Activated T-helper 17 cell treated with anti-CD3 and anti-CD28 coated beads, Interleukin-2, amount 50 U/mL, for 72 hours (primary cell): ENCODE measurements around the gene BPNT1. TPM values are rescaled to one million over a fixed set of nuclear protein-coding genes. Genes with fewer than 3 reads are reported as not detected.
A peak's percentile ranks its signal among the peaks of the same experiment; 100 is the strongest.
"Not testable (repeated sequence)": the region's sequence is repeated elsewhere in the genome, so short reads cannot be mapped to it uniquely, and the experiment has no call there.

ENCODE experiments used
- ATAC-seq: fragments of 150-1000 bp; cut with Tn5 transposase; replicated peaks from 2 replicates; pipeline ENCODE4 v1.10.0; 2021; ENCODE audit warnings: mild to moderate bottlenecking, moderate library complexity
- H3K27ac Mint-ChIP-seq: one replicate; pipeline ENCODE4 v1.8.0; 2022; ENCODE audit warnings: mixed read lengths
- H3K27me3 Mint-ChIP-seq: one replicate; pipeline ENCODE4 v1.8.0; 2022; ENCODE audit warnings: mixed read lengths
- H3K36me3 Mint-ChIP-seq: one replicate; pipeline ENCODE4 v1.8.0; 2022; ENCODE audit warnings: low read depth, mild to moderate bottlenecking, mixed read lengths
- H3K4me1 Mint-ChIP-seq: one replicate; pipeline ENCODE4 v1.8.0; 2022; ENCODE audit warnings: mixed read lengths
- H3K4me3 Mint-ChIP-seq: one replicate; pipeline ENCODE4 v1.8.0; 2022; ENCODE audit warnings: mild to moderate bottlenecking, mixed read lengths
- H3K9me3 Mint-ChIP-seq: one replicate; pipeline ENCODE4 v1.8.0; 2022; ENCODE audit warnings: mixed read lengths
- total RNA-seq, 2 donors: library from RNA; stranded (reverse); gene quantifications; one replicate each; pipeline ENCODE4 v1.2.3, GENCODE V29; 2022

Gene BPNT1
- total RNA-seq, 2 donors from 2014 or later: 30.9 to 40.3 TPM

DNA sequence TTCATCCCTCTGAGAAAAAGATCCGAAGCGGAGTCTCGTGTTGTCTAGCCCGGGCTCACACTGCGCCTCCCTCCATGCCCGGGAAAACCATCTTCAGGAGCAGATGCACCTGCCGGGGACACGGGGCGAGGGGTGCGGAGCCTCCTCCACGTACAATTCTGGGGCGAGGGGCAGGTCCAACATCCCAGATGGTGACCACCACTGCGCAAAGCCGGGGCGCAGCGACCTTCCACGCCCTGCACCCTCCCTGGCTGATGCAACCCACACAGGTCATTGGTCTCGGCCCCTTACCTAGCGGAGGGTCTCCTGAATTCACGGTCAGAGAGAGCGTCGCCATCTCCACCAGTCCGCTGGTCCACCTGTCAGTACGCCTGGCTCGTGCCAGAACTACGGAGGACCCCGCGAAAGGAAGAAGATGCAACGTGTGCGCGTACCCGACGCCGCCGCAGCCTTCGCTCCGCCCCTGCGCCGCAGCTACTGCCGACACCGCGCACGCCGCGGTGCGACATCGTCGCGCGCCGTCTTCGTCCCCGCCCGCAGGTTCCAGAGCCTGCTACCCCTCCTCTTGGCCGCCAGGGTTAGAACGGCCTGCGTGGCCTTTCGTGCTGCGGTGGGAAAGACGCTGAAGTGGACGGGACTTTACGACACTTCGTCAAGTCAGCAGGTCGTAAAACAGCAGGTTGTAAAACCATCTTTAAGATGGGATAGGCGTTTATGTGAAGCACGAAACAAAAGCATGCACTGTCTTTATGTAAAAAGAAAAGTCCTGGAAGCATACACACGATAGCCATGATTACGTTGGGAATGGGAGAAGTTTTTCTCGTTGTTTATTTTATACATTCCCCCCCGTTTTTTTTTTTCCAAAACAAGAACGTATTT, 43.3 kb downstream of the BPNT1 start, which contains the start of gene EPRS1:
Gene EPRS1, minus strand, starts transcription at position 454 of the 879 bp plus-strand sequence. Its CDS starts 117 bp downstream, at position 337.
- H3K9me3 Mint-ChIP-seq: no peaks in the 10 kb centered on the region
- peak within 1 kb of the TSS; percentile 90 for H3K27ac Mint-ChIP-seq
- peaks cover 52% of the 10 kb centered on the region for H3K36me3 Mint-ChIP-seq
- H3K4me3 Mint-ChIP-seq: peak within 1 kb of the TSS; percentile 90
- H3K4me1 Mint-ChIP-seq: peaks cover 14% of the 10 kb centered on the region
- ATAC-seq: peak; percentile 98
- H3K27me3 Mint-ChIP-seq: no peaks in the 10 kb centered on the region

GRCh38 chr1:220045356-220046051, 44.1 kb downstream of the BPNT1 start:
- Mint-ChIP-seq H3K4me3 (peak overlapping the region; percentile 90), H3K36me3 (peaks cover 58% of the 10 kb centered on the region), H3K9me3 (no peaks in the 10 kb centered on the region), H3K4me1 (peaks cover 14% of the 10 kb centered on the region), H3K27ac (peak overlapping the region; percentile 90), H3K27me3 (no peaks in the 10 kb centered on the region)
- ATAC-seq: peak; percentile 43

DNA sequence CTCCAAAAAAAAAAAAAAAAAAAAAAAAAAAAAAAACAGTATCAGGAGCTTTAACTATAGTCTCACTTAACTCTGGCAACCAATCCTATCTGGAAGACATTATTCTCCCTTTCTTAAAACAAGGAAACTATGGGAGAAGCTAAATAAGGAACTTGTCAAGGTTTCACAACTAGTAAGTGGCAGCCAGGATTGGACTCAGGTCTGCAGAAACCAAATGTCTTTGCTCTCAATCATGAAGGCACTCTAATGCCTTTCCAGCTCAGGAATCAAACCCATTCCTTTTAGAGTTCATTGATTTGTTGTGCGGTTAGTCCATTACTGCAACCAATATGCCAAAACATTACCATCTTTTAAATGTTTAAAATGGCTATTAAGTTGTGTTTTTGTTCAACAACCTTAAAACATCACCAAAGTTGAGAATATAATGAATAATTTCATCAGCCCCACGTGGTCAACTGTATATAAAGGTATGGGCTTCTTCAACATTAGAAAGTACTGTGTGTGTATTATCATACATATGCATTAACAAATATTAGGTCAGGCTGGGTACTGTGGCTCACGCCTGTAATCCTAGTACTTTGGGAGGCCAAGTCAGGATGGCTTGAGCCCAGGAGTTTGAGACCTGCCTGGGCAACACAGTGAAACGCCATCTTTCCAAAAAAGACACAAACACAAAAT, 44.8 kb downstream of the BPNT1 start:
- Mint-ChIP-seq H3K4me3 (peak overlapping the region; percentile 90), H3K9me3 (no peaks in the 10 kb centered on the region), H3K36me3 (peaks cover 65% of the 10 kb centered on the region), H3K4me1 (peaks cover 14% of the 10 kb centered on the region), H3K27ac (peak overlapping the region; percentile 90), H3K27me3 (no peaks in the 10 kb centered on the region)
- ATAC-seq: no peak

DNA sequence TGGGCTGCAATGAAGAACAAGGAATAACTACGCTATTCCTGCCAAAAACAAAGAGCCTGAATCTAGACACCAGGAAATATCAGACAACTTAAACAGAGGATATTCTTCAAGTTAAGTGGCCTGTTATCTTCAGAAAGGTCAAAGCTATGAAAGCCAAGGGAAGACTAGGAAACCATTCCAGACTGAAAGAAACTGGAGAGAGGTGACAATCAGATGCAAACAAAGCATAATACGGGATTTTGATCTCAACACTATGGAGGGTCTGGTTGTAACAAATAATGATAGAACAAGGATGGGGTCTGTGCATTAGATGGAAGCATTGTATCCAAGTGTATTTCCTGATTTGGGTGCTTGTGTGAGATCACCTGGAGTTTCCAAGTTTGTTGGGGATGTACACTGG, 45.9 kb downstream of the BPNT1 start:
- Mint-ChIP-seq H3K27me3 (no peaks in the 10 kb centered on the region), H3K36me3 (peaks cover 77% of the 10 kb centered on the region), H3K27ac (peak overlapping the region; percentile 74), H3K9me3 (no peaks in the 10 kb centered on the region), H3K4me3 (peak overlapping the region; percentile 90), H3K4me1 (peaks cover 17% of the 10 kb centered on the region)
- ATAC-seq: no peak

DNA sequence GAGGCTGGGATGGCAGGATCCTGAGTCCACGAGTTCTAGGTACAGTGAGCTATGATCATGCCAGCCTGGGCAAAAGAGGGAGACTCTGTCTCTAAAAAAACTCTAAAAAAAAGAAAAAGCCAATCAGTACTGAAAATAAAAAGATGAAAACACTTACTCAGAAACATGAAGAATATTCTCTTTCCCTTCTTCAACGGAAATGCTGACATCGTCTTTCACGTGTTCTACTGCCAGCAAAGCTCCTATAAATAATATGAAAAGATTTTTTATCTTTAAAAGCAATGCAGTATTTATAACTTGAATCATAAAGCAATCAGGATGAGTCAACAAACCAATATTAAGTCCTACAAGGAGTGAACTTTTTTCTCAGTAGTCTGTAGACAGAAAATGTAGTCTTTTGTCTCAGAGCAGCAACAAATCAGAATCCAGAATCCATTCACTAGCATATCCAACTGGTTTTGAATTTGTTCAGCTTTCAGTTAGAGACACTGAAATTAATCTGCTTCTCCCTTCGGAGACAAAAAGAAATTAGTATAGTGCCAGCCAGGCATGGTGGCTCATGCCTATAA, 49.5 kb downstream of the BPNT1 start:
- Mint-ChIP-seq H3K4me3 (no peak overlapping the region), H3K4me1 (peaks cover 26% of the 10 kb centered on the region), H3K27me3 (no peaks in the 10 kb centered on the region), H3K36me3 (peaks cover 96% of the 10 kb centered on the region), H3K9me3 (no peaks in the 10 kb centered on the region), H3K27ac (no peak overlapping the region)
- ATAC-seq: peak; percentile 29

DNA sequence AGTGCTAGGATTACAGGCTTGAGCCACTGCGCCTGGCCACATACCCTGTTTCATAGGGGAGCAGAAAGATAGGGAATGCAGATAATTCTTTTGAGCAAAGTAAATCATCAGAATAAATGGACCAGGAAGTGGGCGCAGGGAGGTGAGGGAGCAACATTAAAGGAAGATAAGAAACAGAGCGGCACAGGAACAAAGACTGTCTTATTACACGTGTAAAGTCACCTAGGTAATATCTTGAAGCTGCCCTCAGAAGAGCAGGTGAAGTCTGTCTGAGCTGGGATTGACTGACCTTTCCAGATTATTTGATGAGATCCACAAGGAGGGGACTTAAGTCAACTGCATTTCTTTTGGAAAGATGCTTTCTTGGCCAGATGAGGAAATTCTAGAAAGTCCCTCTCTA, 50.9 kb downstream of the BPNT1 start:
- no peaks in the 10 kb centered on the region for H3K9me3 Mint-ChIP-seq
- no peak for ATAC-seq
- peaks cover 98% of the 10 kb centered on the region for H3K36me3 Mint-ChIP-seq
- H3K4me1 Mint-ChIP-seq: peaks cover 23% of the 10 kb centered on the region
- H3K4me3 Mint-ChIP-seq: no peak overlapping the region
- peak overlapping the region; percentile 30 for H3K27ac Mint-ChIP-seq
- H3K27me3 Mint-ChIP-seq: no peaks in the 10 kb centered on the region

GRCh38 chr1:220037810-220038209, 51.8 kb downstream of the BPNT1 start:
- Mint-ChIP-seq H3K36me3 (peaks cover 98% of the 10 kb centered on the region), H3K4me3 (peak overlapping the region; percentile 0)
- H3K27ac Mint-ChIP-seq: not testable (repeated sequence)

GRCh38 chr1:220032911-220033310, 56.7 kb downstream of the BPNT1 start:
- Mint-ChIP-seq H3K36me3 (peaks cover 100% of the 10 kb centered on the region), H3K4me1 (peaks cover 20% of the 10 kb centered on the region), H3K27ac (no peak overlapping the region), H3K27me3 (no peaks in the 10 kb centered on the region), H3K4me3 (no peak overlapping the region), H3K9me3 (no peaks in the 10 kb centered on the region)
- no peak for ATAC-seq

More at GRCh38 chr1:220037810-220038209, 51.8 kb downstream of the BPNT1 start:
- H3K27me3 Mint-ChIP-seq, H3K9me3 Mint-ChIP-seq: not testable (repeated sequence)
- peaks cover 16% of the 10 kb centered on the region for H3K4me1 Mint-ChIP-seq
- ATAC-seq: peak; percentile 43

DNA sequence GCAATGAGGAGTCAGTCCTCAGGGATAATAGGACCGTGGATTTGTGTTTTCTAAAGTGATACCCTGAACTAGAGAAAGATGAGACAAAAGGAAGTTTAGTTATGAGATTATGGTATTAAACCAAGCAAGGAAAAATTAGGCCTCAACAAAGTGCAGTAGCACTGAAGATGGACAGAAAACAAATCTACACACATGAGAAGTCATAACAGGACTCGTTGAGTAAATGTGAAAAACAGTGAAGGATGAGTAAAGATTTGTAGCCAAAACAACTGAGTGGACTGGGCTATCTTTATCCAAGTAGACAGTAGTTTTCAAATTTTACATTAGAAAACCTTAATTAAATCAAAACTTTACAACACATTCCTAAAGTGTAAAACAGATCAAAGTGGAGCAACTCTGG, 58.3 kb downstream of the BPNT1 start:
- no peaks in the 10 kb centered on the region for H3K27me3 Mint-ChIP-seq
- H3K4me1 Mint-ChIP-seq: peaks cover 12% of the 10 kb centered on the region
- peaks cover 97% of the 10 kb centered on the region for H3K36me3 Mint-ChIP-seq
- peak; percentile 60 for ATAC-seq
- no peak overlapping the region for H3K4me3 Mint-ChIP-seq
- peak overlapping the region; percentile 82 for H3K27ac Mint-ChIP-seq
- H3K9me3 Mint-ChIP-seq: no peaks in the 10 kb centered on the region

GRCh38 chr1:220028346-220028895, 61.2 kb downstream of the BPNT1 start:
- H3K9me3 Mint-ChIP-seq: no peaks in the 10 kb centered on the region
- no peak for ATAC-seq
- H3K27me3 Mint-ChIP-seq: no peaks in the 10 kb centered on the region
- H3K27ac Mint-ChIP-seq: no peak overlapping the region
- H3K36me3 Mint-ChIP-seq: peaks cover 97% of the 10 kb centered on the region
- H3K4me3 Mint-ChIP-seq: no peak overlapping the region
- H3K4me1 Mint-ChIP-seq: peaks cover 11% of the 10 kb centered on the region

DNA sequence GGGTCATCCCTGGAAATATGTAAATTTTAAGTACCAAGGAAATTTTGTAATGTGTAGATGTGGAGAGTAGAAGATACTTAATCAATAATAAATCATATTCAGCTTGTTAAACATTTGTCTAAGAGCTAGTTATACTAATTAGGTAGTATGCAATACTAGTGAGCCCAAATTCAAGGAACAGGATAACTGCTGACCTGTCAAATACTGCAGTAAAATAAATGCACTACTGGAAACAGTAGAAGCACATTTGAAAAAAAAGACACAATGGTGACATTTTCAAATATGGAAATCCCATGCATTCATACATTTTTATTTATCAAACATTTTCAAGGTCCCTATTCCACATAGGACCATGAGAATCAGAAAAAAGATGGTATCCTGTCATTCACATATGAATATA, 70.5 kb downstream of the BPNT1 start:
- no peaks in the 10 kb centered on the region for H3K27me3 Mint-ChIP-seq
- H3K27ac Mint-ChIP-seq: no peak overlapping the region
- no peak overlapping the region for H3K4me3 Mint-ChIP-seq
- H3K36me3 Mint-ChIP-seq: peaks cover 100% of the 10 kb centered on the region
- H3K4me1 Mint-ChIP-seq: peaks cover 8% of the 10 kb centered on the region
- H3K9me3 Mint-ChIP-seq: no peaks in the 10 kb centered on the region
- no peak for ATAC-seq

DNA sequence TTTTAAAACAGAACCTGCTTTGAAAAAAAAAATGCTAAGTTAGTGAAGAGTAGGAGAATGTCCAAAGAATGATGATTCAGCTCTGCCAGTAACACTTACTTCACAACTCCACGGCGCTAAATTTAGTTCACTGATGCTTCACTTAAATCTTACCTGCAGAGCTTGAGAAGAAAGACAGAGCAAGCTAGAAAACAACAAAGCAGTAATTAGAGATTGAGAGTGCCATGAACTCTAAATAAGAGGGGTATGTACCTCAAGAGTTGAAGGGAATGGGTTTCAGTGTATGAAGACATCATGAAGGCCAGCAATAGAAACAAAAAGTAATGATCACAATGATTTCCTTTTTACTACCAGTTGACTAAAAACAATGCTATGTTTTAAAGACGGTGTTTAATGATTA, 76.1 kb downstream of the BPNT1 start:
- peaks cover 100% of the 10 kb centered on the region for H3K36me3 Mint-ChIP-seq
- ATAC-seq: no peak
- H3K4me3 Mint-ChIP-seq: no peak overlapping the region
- peak overlapping the region; percentile 79 for H3K27ac Mint-ChIP-seq
- no peaks in the 10 kb centered on the region for H3K9me3 Mint-ChIP-seq
- peaks cover 14% of the 10 kb centered on the region for H3K4me1 Mint-ChIP-seq
- H3K27me3 Mint-ChIP-seq: no peaks in the 10 kb centered on the region

- ATAC-seq: no peak
- no peaks in the 10 kb centered on the region for H3K27me3 Mint-ChIP-seq
- H3K36me3 Mint-ChIP-seq: peaks cover 100% of the 10 kb centered on the region
- H3K4me3 Mint-ChIP-seq: no peak overlapping the region
- no peaks in the 10 kb centered on the region for H3K9me3 Mint-ChIP-seq
- peaks cover 14% of the 10 kb centered on the region for H3K4me1 Mint-ChIP-seq
- H3K27ac Mint-ChIP-seq: no peak overlapping the region
These were observed 77.3 kb downstream of the BPNT1 start for GRCh38 chr1:220012259-220012658.

DNA sequence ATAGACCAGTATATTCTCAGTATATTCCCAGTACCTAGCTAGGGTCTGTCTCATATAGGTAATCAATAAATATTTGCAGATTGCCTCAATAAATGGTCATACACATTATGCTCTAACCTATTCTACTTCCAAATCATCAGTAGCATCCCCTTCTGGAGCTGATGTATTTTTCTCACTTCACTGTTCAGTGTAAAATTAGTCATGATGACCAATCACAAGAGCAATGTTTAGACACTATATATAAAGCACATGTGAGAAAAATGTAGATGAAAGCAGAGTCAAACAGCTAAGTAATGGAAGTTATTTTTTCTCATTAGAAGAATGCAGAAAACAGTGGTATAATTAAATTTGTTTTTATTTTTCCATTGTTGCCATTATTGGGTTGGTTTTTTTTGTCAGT, 78.0 kb downstream of the BPNT1 start:
- Mint-ChIP-seq H3K27me3 (no peaks in the 10 kb centered on the region), H3K4me1 (peaks cover 14% of the 10 kb centered on the region), H3K27ac (no peak overlapping the region), H3K4me3 (no peak overlapping the region), H3K36me3 (peaks cover 100% of the 10 kb centered on the region), H3K9me3 (no peaks in the 10 kb centered on the region)
- ATAC-seq: no peak
